Pancreas (tissue), 10 donors: ENCODE results near the gene PITX3. TPM values are rescaled to one million over a fixed set of nuclear protein-coding genes. Genes with fewer than 3 reads are reported as not detected.
A peak's percentile ranks its signal among the peaks of the same experiment; 100 is the strongest.

Experiments used
- ATAC-seq, 4 donors: fragments of 200-7000 bp; cut with Tn5 transposase; one replicate each; pipeline versions ENCODE4 v1.8.0 to v1.9.1; 2020; ENCODE audit warnings: mild to moderate bottlenecking in 4 of 4, moderate library complexity in 4 of 4
- DNase-seq, 6 donors: peaks; one replicate each; pipeline ENCODE4 v3.0.0-alpha.2; 2020
- FAIRE-seq: peaks from 2 replicates; lab custom pipeline; 2012; peaks lifted over from hg19 to GRCh38; lab: Jason Lieb, UNC
- H3K27ac ChIP-seq, 4 donors: fragments of 200-600 bp; sonication (generic); 1 replicate in 3 of 4; 2 replicates in 1 of 4; pipeline versions ENCODE4 v1.5.0 to v1.8.0; 2020
- H3K27me3 ChIP-seq, 4 donors: fragments of 200-600 bp; one replicate each; pipeline ENCODE4 v1.8.0; 2021
- H3K36me3 ChIP-seq, 3 donors: fragments of 200-600 bp; sonication (generic) in 1 of 3; one replicate each; pipeline versions ENCODE4 v1.5.0 to v1.8.0; 2020 to 2021
- H3K4me1 ChIP-seq, 3 donors: fragments of 200-600 bp; one replicate each; pipeline ENCODE4 v1.8.0; 2021
- H3K4me3 ChIP-seq, 4 donors: fragments of 200-600 bp; sonication (generic) in 2 of 4; one replicate each; pipeline versions ENCODE4 v1.5.0 to v1.8.0; 2020 to 2021
- H3K9me3 ChIP-seq, 4 donors: fragments of 200-600 bp; one replicate each; pipeline ENCODE4 v1.8.0; 2021
- CTCF ChIP-seq, 4 donors: fragments of 200-600 bp; sonication (generic) in 3 of 4; IDR thresholded peaks; one replicate each; pipeline versions ENCODE4 v1.5.0 to v1.8.0; 2021; ENCODE audit warnings: antibody characterized with exemption in 4 of 4
- WGBS, 2 donors: extraction: QIAGEN DNeasy Blood & Tissue Kit; methylation state at CpG; one replicate each; pipeline ENCODE4 v1.1.7; 2013; 5-methylcytosine and 5-hydroxymethylcytosine counted together
- intact Hi-C, 3 donors: fragments of 100-400 bp; cut with DNase I; formaldehyde crosslinking; loops; one replicate each; pipeline versions ENCODE4 v1.11.1 to v1.14.2; 2022
- polyA plus RNA-seq, 2 donors: library from polyadenylated mRNA; stranded (reverse); fragments of 200-250 nt; gene quantifications; one replicate each; pipeline ENCODE4 v1.2.3, GENCODE V29; 2013
- total RNA-seq, 6 donors: library from RNA; stranded (reverse); fragmentation: NEBNext Ultra II Directional in 4 of 6; extraction: Animal tissue kit (Norgen Biotek cat#: 25700) in 4 of 6; gene quantifications; one replicate each; pipeline versions ENCODE4 v1.2.1 to v1.2.4, GENCODE V29; 2021 to 2023
- donor health status: healthy with polysubstance abuse.
- donor health status: DM: no; HTN: no; CAD: no; lungs with moderate emphysema.
- donor health status: DM: no; HTN: no; CAD: no.
- donor health status: control.
- donor health status: control.
- donor health status: Bipolar disorder and iron deficiency.
- donor health status: DM: yes; HTN: yes; CAD: no.
- donor health status: DM: no; HTN: no; CAD: no.
- donor health status: DM: no; HTN: no; CAD: no.
- donor health status: DM: yes; HTN: yes; CAD: no.

Gene PITX3
- total and polyA plus RNA-seq, 8 donors: not detected

GRCh38 chr10:102274062-102274461 is 32.8 kb upstream of the PITX3 start:
- H3K36me3 ChIP-seq: no peaks in the 10 kb centered on the region
- 58 to 83% methylated on average over 1 of the region's 1 CpG for WGBS, 2 donors

GRCh38 chr10:102269017-102269416 is 27.7 kb upstream of the PITX3 start:
- Histone ChIP-seq H3K4me3 (no peak overlapping the region), H3K4me1 (peaks cover 0 to 16% (median 6%) of the 10 kb centered on the region in 3 donors), H3K9me3 (no peaks in the 10 kb centered on the region), H3K27me3 (no peaks in the 10 kb centered on the region), H3K27ac (no peak overlapping the region), H3K36me3 (no peaks in the 10 kb centered on the region)
- WGBS, 2 donors: 46 to 57% methylated on average over 3 of the region's 3 CpGs
- intact Hi-C loops: no loop called here
- TF ChIP-seq CTCF (IDR thresholded peaks at IDR 0.05): no peak
- no peak for FAIRE-seq
- peak in 1 of 4 donors; percentile 25 for ATAC-seq
- DNase-seq: no peak

More at GRCh38 chr10:102274062-102274461, 32.8 kb upstream of the PITX3 start:
- no peaks in the 10 kb centered on the region for H3K4me1 ChIP-seq
- no peak overlapping the region for H3K27ac ChIP-seq
- intact Hi-C loops: no loop called here
- no peaks in the 10 kb centered on the region for H3K9me3 ChIP-seq
- FAIRE-seq (no peak), DNase-seq (no peak), ATAC-seq (no peak)
- H3K4me3 ChIP-seq: no peak overlapping the region
- no peak for TF ChIP-seq CTCF (IDR thresholded peaks at IDR 0.05)
- no peaks in the 10 kb centered on the region for H3K27me3 ChIP-seq

- Histone ChIP-seq H3K36me3 (no peaks in the 10 kb centered on the region), H3K4me1 (peaks cover 5 to 21% (median 6%) of the 10 kb centered on the region in 3 donors), H3K9me3 (no peaks in the 10 kb centered on the region), H3K27ac (no peak overlapping the region), H3K27me3 (no peaks in the 10 kb centered on the region), H3K4me3 (no peak overlapping the region)
- TF ChIP-seq CTCF (IDR thresholded peaks at IDR 0.05): no peak
- no peak for DNase-seq
- no peak for FAIRE-seq
- ATAC-seq: no peak
- intact Hi-C loops: no loop called here
Observed at GRCh38 chr10:102268375-102268888, 27.1 kb upstream of the PITX3 start.

GRCh38 chr10:102267748-102268147 is 26.4 kb upstream of the PITX3 start:
- Histone ChIP-seq H3K4me1 (peaks cover 6 to 23% (median 11%) of the 10 kb centered on the region in 3 donors), H3K9me3 (no peaks in the 10 kb centered on the region), H3K36me3 (no peaks in the 10 kb centered on the region), H3K27me3 (no peaks in the 10 kb centered on the region), H3K27ac (no peak overlapping the region), H3K4me3 (no peak overlapping the region)
- DNase-seq: no peak
- intact Hi-C loops: no loop called here
- ATAC-seq: no peak
- FAIRE-seq: no peak
- TF ChIP-seq CTCF (IDR thresholded peaks at IDR 0.05): no peak

GRCh38 chr10:102266670-102267069 is 25.4 kb upstream of the PITX3 start:
- no peak for DNase-seq
- H3K27ac ChIP-seq: no peak overlapping the region
- ATAC-seq: no peak
- no peak overlapping the region for H3K4me3 ChIP-seq
- no peaks in the 10 kb centered on the region for H3K36me3 ChIP-seq
- no peaks in the 10 kb centered on the region for H3K27me3 ChIP-seq
- WGBS, 2 donors: 82 to 86% methylated on average over 3 of the region's 3 CpGs
- H3K4me1 ChIP-seq: peaks cover 6 to 30% (median 11%) of the 10 kb centered on the region in 3 donors
- no peak for TF ChIP-seq CTCF (IDR thresholded peaks at IDR 0.05)
- FAIRE-seq: no peak
- H3K9me3 ChIP-seq: no peaks in the 10 kb centered on the region
- intact Hi-C loops: no loop called here
